A549 (cell line): Measurements from ENCODE around the gene METTL1.

Experiments
- CTCF ChIP-seq: fragments of >200 bp; sonication (Bioruptor Twin); formaldehyde crosslinking; IDR thresholded peaks from 3 replicates; pipeline ENCODE4 v1.5.1; 2016
- MAZ ChIP-seq: fragments of 150-350 bp; IDR thresholded peaks from 2 replicates; pipeline ENCODE4 v1.6.1; 2014; ENCODE audit warnings: antibody characterized with exemption, low read depth, low read length, borderline replicate concordance
- REST ChIP-seq: fragments of 200-600 bp; sonication (generic); IDR thresholded peaks from 2 replicates; pipeline ENCODE4 v1.6.1; 2016; ENCODE audit warnings: antibody characterized with exemption, mild to moderate bottlenecking, moderate library complexity
- RNF2 ChIP-seq: fragments of 200-600 bp; sonication (generic); IDR thresholded peaks from 2 replicates; pipeline ENCODE4 v1.6.1; 2016; ENCODE audit warnings: low read depth, mild to moderate bottlenecking, antibody characterized with exemption, moderate library complexity, borderline replicate concordance
- SMC3 ChIP-seq: fragments of >200 bp; sonication (Bioruptor Twin); formaldehyde crosslinking; IDR thresholded peaks from 3 replicates; pipeline ENCODE4 v1.6.1; 2018; ENCODE audit warnings: inconsistent platforms
- USF2 ChIP-seq: fragments of 450-650 bp; IDR thresholded peaks from 2 replicates; pipeline ENCODE4 v1.6.1; 2014; ENCODE audit warnings: antibody characterized with exemption

GRCh38 chr12:57771873-57772428, at the start of gene METTL1:
- TF ChIP-seq REST (no peak; the same call in 1 of the 2 replicates), CTCF (no peak), USF2 (peak; percentile 50), SMC3 (no peak), RNF2 (no peak), MAZ (peak; percentile 49; the same call in 1 of the 2 replicates)
